ENCODE measurements around the gene NMRK1.

NMRK1 gene

GRCh38 chr9:75087824-75088645, at the start of gene NMRK1, which contains the start of gene OSTF1:
TSS of gene NMRK1 (minus strand) at chr9:75088155. CDS start at chr9:75083115, 5,040 bp downstream.
TSS of gene OSTF1 (plus strand) at chr9:75088514. CDS start at chr9:75088693, 179 bp downstream.
- DNase-seq (ENCODE audit: low read depth) = peak; percentile 67

GRCh38 chr9:75134495-75134894, 46.5 kb upstream of the NMRK1 start:
- DNase-seq (ENCODE audit: low read depth) = no peak

GRCh38 chr9:75133396-75133795, 45.4 kb upstream of the NMRK1 start:
- DNase-seq (ENCODE audit: low read depth) = no peak

GRCh38 chr9:75132244-75132643, 44.3 kb upstream of the NMRK1 start:
- DNase-seq (ENCODE audit: low read depth) = no peak

- DNase-seq (ENCODE audit: low read depth) = no peak
Measured at GRCh38 chr9:75131700-75132099, 43.7 kb upstream of the NMRK1 start.

- DNase-seq (ENCODE audit: low read depth) = no peak
Measured at GRCh38 chr9:75130621-75131230, 42.8 kb upstream of the NMRK1 start.

GRCh38 chr9:75130172-75130571, 42.2 kb upstream of the NMRK1 start:
- DNase-seq (ENCODE audit: low read depth) = no peak

GRCh38 chr9:75128535-75128934, 40.6 kb upstream of the NMRK1 start:
- DNase-seq (ENCODE audit: low read depth) = no peak

GRCh38 chr9:75123696-75124095, 35.7 kb upstream of the NMRK1 start:
- DNase-seq (ENCODE audit: low read depth) = no peak

- DNase-seq (ENCODE audit: low read depth) = no peak
Measured at GRCh38 chr9:75121914-75122558, 34.1 kb upstream of the NMRK1 start.

GRCh38 chr9:75120686-75121085, 32.7 kb upstream of the NMRK1 start:
- DNase-seq (ENCODE audit: low read depth) = no peak

GRCh38 chr9:75117564-75117963, 29.6 kb upstream of the NMRK1 start:
- DNase-seq (ENCODE audit: low read depth) = no peak

- no peak for DNase-seq (ENCODE audit: low read depth)
Measured at GRCh38 chr9:75116306-75116705, 28.4 kb upstream of the NMRK1 start.

- no peak for DNase-seq (ENCODE audit: low read depth)
Measured at GRCh38 chr9:75112789-75113188, 24.8 kb upstream of the NMRK1 start.

GRCh38 chr9:75111019-75111622, 23.2 kb upstream of the NMRK1 start:
- DNase-seq (ENCODE audit: low read depth) = no peak

- no peak for DNase-seq (ENCODE audit: low read depth)
Measured at GRCh38 chr9:75109210-75109839, 21.4 kb upstream of the NMRK1 start.

- DNase-seq (ENCODE audit: low read depth) = no peak
Measured at GRCh38 chr9:75108571-75108970, 20.6 kb upstream of the NMRK1 start.

GRCh38 chr9:75106857-75107256, 18.9 kb upstream of the NMRK1 start:
- no peak for DNase-seq (ENCODE audit: low read depth)

GRCh38 chr9:75105841-75106240, 17.9 kb upstream of the NMRK1 start:
- no peak for DNase-seq (ENCODE audit: low read depth)

- DNase-seq (ENCODE audit: low read depth) = no peak
Measured at GRCh38 chr9:75105019-75105540, 17.1 kb upstream of the NMRK1 start.

- no peak for DNase-seq (ENCODE audit: low read depth)
Measured at GRCh38 chr9:75104607-75105006, 16.7 kb upstream of the NMRK1 start.

Data from HS-5 (cell line).